GM21723 (cell line): ENCODE measurements around the gene KAZN.

Experiments
- ATAC-seq: cut with Tn5 transposase; IDR thresholded peaks from one replicate; pipeline ENCODE4 v1.9.1; 2021; ENCODE audit warnings: mild to moderate bottlenecking, moderate library complexity; ENCODE audit not compliant: unreplicated experiment

Gene KAZN

DNA sequence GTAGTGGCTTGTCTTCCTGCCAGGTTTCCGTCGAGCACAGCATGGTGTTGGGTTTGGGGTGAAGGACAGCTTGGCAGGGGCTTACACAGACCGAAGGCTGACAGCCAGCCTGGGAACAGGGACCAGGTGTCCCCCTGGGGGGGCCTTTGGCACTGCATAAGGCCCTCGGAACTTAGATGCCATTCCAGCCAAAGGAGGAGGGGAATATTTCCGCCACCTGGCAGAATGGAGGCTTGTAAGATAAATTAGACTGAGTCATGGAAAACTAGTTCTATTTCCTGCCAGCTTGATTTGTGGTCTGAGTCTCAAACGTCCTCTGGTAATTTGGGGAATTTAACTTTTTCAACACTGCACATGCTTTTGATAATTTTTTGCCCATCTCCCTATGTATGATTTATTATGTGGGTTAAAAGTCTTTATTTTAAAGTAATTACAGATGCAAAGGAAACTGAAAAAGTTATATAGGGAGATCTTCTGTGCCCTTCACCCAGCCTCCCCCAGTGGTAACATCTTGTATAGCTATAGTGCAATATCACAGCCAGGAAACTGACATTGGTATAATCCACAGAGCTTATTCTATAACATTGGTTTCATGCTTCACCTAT is 543.6 kb downstream of the KAZN start:
- ATAC-seq = no peak

DNA sequence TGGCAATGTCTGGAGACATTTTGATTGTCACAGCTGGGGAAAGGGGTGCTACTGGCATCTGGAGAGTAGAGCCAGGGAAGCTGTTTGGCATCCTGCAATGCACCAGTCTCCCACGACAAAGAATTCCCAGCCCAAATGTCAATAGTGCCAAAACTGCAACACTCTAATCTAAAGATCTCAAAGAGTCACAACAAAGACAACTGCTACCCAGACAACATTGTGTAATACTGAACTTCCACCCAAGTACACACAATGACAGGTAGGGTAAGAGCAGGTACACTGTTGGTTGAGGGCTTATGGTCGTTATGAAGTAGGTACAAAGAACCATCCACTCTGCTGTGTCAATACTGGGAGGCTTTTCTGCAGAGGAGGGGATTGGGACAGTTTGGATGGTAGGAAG is 546.8 kb downstream of the KAZN start:
- no peak for ATAC-seq

DNA sequence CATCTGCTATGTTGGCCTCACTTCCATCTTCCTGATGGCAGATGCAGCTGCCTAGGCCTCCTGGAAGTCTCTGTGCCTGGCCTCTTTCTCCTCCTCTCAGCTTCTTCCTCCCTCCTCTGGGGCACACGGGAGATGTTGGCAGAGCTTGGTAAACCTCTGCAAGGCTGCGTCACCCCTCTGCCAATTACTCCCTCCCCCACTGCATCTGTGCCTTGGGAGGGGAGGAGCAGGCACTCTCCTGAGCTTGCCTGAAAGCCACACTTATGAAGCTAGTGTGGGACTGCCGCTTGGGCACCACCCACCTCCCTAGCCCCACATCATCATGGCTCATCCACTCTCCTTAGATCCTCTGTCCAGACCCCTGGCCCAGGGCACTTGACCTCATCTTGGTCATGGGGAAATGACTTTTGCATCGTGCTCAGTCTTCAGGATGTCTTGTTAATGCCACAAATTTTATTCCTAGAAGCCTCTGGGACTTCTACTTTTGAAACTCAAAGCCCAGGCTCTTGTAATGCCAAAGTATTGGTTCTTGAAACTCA is 547.7 kb downstream of the KAZN start:
- ATAC-seq = no peak

DNA sequence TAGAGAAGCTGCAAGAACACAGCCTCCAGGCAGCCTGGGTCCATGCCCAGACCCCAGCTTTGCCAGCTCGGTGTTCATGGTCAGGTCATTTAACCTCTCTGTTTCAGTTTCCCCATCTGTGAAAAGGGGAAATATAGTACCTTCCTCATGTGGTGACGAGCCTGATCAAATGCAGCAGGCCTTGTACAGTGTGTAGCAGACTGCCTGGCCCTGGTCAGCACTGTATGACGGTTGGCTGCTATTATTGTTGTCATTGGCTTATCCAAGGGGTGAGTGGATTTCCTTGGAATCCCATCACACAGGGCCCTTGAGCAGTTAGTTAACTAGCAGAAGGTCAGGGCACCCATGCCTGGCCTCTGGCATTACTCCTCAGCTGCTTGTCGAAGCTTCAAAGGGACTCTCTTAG is 548.5 kb downstream of the KAZN start:
- ATAC-seq = no peak

- ATAC-seq = no peak
These were observed 549.5 kb downstream of the KAZN start for GRCh38 chr1:15148004-15148403.

GRCh38 chr1:15148475-15148874 is 550.0 kb downstream of the KAZN start:
- ATAC-seq = no peak

DNA sequence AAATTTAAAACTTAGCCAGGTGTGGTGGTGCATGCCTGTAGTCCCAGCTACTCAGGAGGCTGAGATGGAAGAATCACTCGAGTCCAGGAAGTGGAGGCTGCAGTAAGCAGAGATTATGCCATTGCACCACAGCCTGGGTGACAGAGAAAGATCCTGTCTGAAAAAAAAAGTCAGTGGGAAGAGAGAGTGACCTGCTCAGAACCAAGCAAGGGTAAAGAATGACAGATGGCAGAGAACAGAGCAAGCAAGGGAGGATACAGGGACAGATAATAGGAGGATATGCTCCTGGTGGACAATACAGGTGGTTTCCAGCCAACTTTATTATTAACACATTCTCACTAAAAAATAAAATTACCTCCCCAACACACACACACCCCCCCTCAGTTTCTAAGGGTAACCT is 550.5 kb downstream of the KAZN start:
- no peak for ATAC-seq

DNA sequence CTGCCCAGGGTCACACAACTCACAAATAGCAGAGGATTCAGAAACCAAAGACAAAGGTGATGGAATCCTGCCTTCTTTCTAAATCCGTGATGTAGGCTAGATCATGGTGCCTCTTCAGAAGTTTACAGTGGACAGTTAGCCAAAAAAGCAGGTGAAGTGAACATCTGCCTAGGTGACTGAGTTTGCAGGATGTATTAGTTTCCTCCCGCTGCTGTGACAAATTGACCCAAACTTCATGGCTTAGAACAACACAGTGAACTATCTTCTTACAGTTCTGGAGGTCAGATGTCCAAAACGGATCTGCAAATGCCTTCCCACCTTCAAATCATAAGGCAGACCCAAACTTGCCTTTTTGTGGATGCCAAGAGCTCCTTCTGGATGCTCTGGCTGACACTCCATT is 551.9 kb downstream of the KAZN start:
- ATAC-seq = no peak

DNA sequence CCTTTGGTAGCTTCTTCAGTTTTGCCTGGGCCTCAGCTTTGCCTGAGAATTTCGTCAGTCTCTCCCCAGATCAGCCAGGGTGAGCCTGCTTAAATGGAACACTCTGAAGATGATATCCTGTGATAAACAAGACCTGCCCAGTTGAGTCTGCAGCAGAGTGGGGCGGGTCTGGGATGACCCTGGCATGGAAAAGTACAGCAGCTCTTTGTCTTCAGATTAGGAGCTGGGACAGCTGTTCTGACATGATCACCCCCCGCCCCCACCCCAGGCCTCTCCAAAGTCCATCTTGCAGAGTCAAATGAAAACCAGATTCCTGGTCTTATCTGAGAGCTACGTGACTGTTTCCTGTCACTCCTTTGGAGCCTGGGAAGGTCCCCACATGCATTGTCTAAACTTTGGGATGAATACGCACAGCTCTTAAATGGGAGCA is 552.9 kb downstream of the KAZN start:
- no peak for ATAC-seq

DNA sequence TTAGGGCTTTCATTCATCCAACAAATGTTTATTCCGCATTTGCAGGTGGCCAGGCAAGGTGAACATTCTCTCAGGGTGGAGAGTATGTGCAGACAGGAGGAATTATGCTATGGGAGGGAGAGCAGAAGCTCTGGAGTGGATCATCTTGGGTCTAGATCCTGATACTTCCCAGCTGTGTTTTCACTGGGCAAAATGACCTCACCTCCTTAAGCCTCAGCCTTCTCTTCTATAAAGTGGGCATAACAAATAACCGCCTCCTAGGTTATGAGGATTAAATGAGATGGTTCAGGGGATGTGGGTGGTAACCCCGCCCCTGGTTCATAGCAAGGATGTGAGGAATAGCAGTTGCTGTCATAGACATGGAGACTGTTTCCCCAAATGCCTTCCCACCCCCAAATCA is 553.4 kb downstream of the KAZN start:
- ATAC-seq = no peak

GRCh38 chr1:15152318-15153183 is 554.1 kb downstream of the KAZN start:
- no peak for ATAC-seq

- no peak for ATAC-seq
These were observed 554.8 kb downstream of the KAZN start, which contains the start of gene TMEM51 for GRCh38 chr1:15153184-15153841. TMEM51 (plus strand) TSS chr1:15153747; CDS start chr1:15215088, 61,341 bp downstream.

DNA sequence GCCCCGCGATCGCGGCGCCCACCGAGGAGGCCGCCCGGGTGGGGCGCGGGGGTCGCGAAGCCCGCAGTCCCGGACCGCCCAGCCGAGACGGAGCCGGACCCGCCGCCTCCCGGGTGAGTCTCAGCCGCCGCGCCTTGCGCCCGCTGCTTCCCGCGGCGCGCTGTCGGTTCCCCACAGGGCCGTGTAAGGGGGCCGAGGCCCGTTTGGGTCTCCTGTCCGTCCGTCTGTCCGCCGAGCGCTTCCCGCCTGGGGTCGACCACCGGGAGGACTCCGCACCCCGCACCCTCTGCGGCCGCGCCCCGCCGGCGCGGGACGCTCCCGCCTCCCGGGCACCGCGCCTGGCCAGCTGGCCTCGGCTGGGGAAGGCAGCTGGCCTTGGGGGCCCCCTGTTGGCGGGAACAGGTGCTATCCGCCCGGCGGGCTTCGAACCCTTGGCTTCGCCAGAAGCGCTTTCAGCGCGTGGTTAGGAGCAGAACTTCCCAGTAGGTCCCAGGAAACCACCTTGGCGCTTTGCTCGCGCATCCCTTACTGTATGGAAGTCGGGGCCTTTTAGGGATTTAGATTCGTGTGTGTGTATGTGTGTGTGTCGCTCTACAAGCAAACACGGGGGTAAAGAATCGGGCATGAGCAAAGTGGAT is 555.5 kb downstream of the KAZN start:
- no peak for ATAC-seq

DNA sequence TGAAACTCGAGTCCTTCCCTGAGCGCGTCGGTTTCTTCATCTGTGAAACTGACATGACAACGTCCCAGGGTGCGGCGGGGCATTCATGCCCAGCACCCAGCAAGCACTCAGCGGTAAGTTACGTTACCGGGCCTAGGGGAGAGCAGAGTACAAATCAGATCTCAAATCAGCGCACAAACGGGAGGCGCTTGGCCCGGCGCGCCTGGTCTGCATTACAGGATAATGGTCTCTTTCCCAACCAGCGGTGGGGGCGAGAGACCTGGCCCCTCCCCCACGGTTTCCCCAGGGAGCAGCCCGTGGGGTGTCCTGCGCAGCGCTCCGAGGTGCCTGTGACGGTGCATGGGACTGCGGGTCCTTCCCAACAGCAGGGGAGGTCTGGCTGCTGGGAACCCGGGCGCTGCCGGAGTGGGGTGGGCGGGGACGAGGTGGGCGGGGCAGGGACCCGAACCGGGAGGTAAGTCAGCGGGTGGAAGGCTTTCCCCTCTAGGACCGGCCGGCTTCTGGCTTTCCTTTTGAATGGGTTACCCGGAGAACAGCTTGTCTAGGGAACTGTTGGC is 556.1 kb downstream of the KAZN start:
- ATAC-seq = no peak

DNA sequence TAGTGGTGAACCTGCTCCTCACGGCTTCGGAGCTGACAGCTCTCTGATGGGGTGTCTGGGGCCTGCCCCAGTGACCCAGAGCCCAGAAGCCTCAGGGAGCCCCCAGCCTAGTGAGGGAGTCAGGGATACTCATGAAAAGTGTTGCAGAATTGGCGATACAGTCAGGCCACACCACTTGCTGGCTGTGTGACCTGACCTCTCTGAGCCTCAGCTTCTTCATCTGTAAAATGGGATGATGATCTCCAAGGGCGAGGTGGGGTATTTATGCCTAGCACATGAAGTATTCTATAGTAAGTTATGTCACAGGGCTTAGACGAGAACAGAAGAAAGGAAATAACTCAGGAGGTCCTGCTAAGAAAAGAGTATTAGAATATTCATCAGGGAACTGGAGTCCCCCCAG is 556.7 kb downstream of the KAZN start:
- no peak for ATAC-seq

DNA sequence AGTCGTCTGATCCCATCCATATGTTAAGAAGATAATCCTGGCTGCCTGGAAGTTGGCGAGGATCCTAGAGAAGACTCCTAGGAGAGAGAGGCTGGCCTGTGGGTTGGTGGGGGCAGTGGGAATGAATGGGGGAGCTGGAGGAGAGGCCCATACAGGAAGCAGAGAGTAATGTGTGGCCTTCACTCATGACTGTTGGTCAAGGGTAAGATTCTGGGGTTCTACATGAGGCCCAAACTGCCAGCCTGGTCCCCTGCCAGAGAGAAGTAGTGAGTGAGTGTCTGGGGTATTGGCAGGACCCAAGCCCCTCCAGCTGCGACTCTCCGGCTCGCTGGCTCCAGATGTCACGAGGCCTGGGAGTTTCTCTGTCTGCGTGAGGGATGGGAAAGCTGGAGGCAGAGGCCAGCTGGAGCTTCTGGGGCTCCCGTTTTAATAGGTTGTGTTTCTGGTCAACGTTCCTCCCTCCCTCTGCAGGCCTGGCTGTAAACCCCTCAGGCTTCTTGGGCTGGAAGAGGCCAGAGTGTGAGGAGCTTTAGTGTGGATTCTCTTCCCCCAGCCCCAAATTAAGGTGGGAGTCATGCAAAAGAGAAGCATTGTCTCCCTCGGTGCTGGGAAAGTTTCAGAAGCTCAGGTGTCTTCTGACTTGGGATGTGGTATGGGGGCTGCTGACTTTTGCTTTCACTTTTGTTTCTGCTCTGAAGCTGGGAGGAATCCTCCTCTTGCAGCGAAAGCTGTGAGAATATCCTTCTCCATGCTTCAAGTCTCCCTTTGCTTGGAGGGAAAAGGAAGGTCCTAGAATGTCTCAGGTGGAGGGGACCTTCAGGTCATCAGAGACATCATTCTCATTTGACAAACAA is 557.6 kb downstream of the KAZN start:
- no peak for ATAC-seq

DNA sequence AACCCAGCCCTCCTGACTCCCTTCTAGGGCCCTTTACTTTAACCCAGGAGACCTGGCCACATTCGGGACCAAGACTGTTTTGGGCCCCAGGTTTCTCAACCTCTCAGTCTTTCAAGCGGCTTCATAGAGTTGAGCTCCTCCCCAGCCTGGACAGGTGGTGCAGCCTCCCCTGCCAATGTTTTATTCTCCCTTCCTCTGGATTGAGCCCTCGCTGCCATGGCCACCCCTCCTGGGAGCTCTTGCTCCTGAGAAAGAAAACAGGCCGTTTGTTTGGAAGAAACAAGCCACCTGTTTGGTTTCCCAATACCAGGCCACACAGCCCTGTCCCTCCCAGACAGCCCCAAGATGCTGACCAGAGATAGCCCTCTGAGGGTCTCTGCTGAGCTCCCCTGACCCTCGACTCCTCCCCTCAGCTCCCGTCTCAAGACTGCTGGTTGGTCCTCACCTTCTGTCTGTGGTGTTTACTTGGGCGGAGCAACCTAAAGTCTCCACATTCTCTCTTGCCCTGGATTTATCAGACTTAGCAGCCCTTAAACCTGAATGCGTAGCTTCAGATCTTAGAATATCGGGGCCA is 558.4 kb downstream of the KAZN start:
- no peak for ATAC-seq

GRCh38 chr1:15157524-15158399 is 559.3 kb downstream of the KAZN start:
- ATAC-seq = no peak
